GM13977 (cell line): ENCODE measurements around the gene GRWD1.
A peak's percentile ranks its signal among the peaks of the same experiment; 100 is the strongest.

Experiments used
- DNase-seq: peaks from one replicate; pipeline ENCODE4 v3.0.0; 2012; ENCODE audit warnings: low spot score
- in situ Hi-C: fragments of 300-500 bp; cut with MboI; formaldehyde crosslinking; loops from one replicate; pipeline ENCODE4 v1.12.0; 2022; ENCODE audit warnings: low sequenced_read_pairs, low pct_unique_long_range_greater_than_20kb, mixed read lengths, inconsistent platforms; ENCODE audit not compliant: unreplicated experiment
- TF ChIP-seq, protein P1 (sequence below): IDR thresholded peaks from 2 replicates; pipeline ENCODE4 v1.5.1; 2012; ENCODE audit warnings: mild to moderate bottlenecking, control low read depth; ENCODE audit not compliant: insufficient read depth; ENCODE audit errors: extremely low read depth, missing control alignments

The GRWD1 gene

DNA sequence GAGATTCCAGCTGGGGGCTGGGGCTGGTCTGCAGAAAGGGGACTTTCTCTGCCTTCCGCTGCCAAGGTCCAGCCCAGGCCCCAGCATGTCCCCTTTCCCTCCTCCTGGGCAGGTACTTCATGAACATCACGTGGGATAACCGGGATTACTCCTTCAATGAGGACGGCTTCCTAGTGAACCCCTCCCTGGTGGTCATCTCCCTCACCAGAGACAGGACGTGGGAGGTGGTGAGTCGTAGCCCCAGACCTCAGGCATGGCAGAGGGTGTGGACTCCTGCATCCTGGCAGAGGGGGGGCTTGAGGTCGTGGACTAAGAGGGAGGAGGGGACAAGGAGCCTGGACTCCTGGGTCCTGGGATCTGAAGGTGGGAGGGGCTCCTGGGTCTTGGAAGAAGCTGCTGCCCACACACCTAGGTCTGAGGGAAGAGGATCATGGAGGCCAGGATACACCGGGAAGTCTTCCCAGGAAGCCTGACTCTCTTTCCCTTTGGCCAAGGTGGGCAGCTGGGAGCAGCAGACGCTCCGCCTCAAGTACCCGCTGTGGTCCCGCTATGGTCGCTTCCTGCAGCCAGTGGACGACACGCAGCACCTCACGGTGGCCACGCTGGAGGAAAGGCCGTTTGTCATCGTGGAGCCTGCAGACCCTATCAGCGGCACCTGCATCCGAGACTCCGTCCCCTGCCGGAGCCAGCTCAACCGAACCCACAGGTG lies 31.8 kb upstream of the GRWD1 start:
- in situ Hi-C loops, result no loop called here
- DNase-seq, result no peak

DNA sequence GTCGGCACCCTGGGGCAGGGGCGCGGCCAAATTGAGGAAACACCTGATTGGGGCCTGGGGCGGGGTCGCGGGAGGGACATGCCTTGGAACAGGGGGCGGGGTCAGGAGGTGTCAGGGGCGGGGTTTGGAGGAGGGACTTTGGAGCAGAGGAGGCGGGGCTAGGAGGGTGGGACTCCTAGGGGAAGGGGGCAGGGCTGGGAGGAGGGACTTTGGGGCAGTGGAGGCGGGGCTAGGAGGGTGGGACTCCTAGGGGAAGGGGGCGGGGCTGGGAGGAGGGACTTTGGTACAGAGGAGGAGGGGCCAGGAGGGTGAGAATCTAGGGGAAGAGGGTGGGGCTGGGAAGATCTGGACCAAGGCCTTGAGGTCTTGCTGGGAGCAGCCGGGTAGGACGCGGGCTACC lies 30.4 kb upstream of the GRWD1 start:
- in situ Hi-C loops, result no loop called here
- TF ChIP-seq, protein P1, sequence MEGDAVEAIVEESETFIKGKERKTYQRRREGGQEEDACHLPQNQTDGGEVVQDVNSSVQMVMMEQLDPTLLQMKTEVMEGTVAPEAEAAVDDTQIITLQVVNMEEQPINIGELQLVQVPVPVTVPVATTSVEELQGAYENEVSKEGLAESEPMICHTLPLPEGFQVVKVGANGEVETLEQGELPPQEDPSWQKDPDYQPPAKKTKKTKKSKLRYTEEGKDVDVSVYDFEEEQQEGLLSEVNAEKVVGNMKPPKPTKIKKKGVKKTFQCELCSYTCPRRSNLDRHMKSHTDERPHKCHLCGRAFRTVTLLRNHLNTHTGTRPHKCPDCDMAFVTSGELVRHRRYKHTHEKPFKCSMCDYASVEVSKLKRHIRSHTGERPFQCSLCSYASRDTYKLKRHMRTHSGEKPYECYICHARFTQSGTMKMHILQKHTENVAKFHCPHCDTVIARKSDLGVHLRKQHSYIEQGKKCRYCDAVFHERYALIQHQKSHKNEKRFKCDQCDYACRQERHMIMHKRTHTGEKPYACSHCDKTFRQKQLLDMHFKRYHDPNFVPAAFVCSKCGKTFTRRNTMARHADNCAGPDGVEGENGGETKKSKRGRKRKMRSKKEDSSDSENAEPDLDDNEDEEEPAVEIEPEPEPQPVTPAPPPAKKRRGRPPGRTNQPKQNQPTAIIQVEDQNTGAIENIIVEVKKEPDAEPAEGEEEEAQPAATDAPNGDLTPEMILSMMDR, result no peak
- DNase-seq, result peak; percentile 80

More for the DNA sequence above, 31.8 kb upstream of the GRWD1 start:
- TF ChIP-seq, protein P1, result no peak

DNA sequence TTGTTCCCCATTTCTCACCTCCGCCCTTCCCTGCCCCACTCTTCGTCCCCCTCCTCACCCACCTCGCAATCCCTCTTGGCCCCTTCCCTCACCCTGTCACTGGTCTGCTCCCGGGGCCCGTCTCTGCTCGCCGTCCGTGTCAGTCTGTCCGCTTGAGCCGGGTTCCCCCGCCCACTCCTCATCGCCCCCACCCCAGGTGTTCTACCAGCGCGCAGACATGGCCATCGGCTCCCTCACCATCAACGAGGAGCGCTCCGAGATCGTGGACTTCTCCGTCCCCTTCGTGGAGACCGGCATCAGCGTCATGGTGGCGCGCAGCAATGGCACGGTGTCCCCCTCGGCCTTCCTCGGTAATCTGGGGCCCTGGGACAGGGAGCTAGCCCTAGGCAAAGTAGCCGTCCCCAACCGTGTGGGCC lies 30.0 kb upstream of the GRWD1 start:
- TF ChIP-seq, protein P1, result no peak
- DNase-seq, result no peak
- in situ Hi-C loops, result no loop called here

DNA sequence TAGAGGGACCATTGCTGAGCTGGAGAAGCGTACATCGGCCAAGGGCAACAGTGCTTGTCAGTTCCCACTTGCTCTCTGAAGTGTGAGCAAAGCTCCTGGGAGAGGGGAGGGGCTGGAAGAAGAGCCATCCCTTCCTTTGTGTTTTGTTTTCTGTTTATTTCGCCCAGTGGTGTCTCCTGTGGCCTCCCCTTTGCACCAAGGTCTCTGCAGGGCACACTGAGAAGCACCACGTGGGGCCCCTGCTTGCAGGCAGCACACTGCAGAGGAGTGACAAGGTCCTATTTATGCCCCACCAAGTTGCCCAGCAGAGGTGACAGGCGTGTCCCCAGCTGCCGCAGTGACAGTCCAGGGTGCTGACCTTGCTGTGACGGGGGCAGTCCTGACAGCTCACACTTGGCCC lies 28.4 kb upstream of the GRWD1 start:
- in situ Hi-C loops, result no loop called here
- TF ChIP-seq, protein P1, result no peak
- DNase-seq, result no peak

DNA sequence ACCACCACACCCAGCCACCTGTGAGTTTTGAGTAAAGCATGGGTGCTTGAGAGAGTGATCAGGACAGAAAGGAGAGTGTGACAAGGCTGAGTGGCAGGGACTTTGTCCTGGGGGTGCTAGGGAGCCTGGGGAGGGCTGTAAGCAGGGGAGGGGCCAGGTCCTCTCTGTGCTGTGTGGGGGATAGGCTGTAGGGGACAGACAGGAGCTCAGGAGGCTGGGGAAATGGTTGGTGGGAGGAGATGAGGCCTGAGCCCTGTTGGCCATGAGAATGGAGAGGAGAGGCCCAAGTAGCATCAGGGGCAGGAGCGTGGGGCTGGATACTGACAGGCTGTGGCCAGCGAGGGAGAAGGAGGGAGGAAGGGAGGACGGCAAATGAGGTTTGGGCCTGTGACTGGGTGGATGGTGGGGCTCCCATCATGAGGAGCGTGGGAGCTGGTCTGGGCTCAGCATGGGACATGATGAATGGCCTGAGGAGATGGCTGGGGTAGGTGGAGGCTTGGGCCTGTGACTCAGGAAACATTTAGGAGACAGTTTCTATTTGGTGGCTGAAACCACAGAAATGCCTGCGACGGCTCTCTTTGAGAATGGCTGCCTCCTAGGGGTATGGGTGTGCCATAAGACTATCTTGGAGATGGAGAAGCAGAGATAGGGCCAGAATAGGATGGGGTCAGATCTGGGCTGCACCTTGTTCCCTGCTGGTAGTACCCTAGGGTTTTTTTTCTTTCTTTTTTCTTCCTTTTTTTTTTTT lies 27.3 kb upstream of the GRWD1 start:
- in situ Hi-C loops, result no loop called here
- DNase-seq, result no peak
- TF ChIP-seq, protein P1, result peak; percentile 14

DNA sequence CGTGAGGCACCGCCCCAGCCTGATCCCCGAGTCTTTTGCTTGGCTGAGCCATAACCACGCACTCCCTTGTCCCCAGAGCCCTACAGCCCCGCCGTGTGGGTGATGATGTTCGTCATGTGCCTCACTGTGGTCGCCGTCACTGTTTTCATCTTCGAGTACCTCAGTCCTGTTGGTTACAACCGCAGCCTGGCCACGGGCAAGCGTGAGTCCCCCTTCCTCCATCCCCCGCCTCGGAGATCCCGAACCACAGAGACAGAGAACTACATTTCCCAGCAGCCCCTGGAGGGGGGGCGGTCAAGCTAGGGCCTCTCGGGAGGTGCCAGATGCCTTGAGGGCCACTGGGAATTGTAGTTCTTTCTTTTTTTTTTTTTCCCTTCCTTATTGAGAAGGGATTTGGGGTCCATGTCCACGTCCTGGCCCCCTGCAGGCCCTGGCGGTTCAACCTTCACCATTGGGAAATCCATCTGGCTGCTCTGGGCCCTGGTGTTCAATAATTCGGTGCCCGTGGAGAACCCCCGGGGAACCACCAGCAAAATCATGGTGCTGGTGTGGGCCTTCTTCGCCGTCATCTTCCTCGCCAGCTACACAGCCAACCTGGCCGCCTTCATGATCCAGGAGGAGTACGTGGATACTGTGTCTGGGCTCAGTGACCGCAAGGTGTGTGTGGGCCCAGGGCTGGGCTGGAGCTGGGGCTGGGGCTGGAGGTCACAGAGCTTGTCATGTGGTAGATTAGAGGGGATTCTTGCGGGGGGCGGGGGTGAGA lies 26.4 kb upstream of the GRWD1 start:
- DNase-seq, result peak; percentile 82
- in situ Hi-C loops, result no loop called here
- TF ChIP-seq, protein P1, result no peak
